Nephron progenitor cell (in vitro differentiated cells): Measurements from ENCODE around the gene ALPG.
"Not testable (repeated sequence)": the region's sequence is repeated elsewhere in the genome, so short reads cannot be mapped to it uniquely, and the experiment has no call there.

Experiments
- DNase-seq: peaks from one replicate; pipeline ENCODE4 v3.0.0; 2021
- H3K27ac Mint-ChIP-seq: 2 replicates; pipeline ENCODE4 v1.8.0; 2021; ENCODE audit warnings: mild to moderate bottlenecking, moderate library complexity, mixed read lengths
- H3K27me3 Mint-ChIP-seq: 2 replicates; pipeline ENCODE4 v1.8.0; 2021; ENCODE audit warnings: mild to moderate bottlenecking, low read depth, mixed read lengths; ENCODE audit not compliant: poor library complexity
- H3K36me3 Mint-ChIP-seq: 2 replicates; pipeline ENCODE4 v1.8.0; 2021; ENCODE audit warnings: low read depth, mixed read lengths
- H3K4me1 Mint-ChIP-seq: 2 replicates; pipeline ENCODE4 v1.8.0; 2021; ENCODE audit warnings: mixed read lengths
- H3K4me3 Mint-ChIP-seq: 2 replicates; pipeline ENCODE4 v1.8.0; 2021; ENCODE audit warnings: mild to moderate bottlenecking, moderate library complexity, mixed read lengths
- H3K9me3 Mint-ChIP-seq: 2 replicates; pipeline ENCODE4 v1.8.0; 2021; ENCODE audit warnings: mild to moderate bottlenecking, moderate library complexity, mixed read lengths
- CTCF ChIP-seq: fragments of 200-600 bp; sonication (generic); IDR thresholded peaks from 2 replicates; pipeline ENCODE4 v1.5.0; 2021; ENCODE audit warnings: antibody characterized with exemption

The ALPG gene

GRCh38 chr2:232398293-232399034 is 8.2 kb upstream of the ALPG start:
- Mint-ChIP-seq H3K36me3 (no peaks in the 10 kb centered on the region), H3K4me1 (peaks cover 9% of the 10 kb centered on the region), H3K4me3 (no peak overlapping the region), H3K9me3 (no peaks in the 10 kb centered on the region), H3K27me3 (peaks cover 49% of the 10 kb centered on the region), H3K27ac (no peak overlapping the region)
- DNase-seq = no peak
- no peak for TF ChIP-seq CTCF

- Mint-ChIP-seq H3K27ac (no peak overlapping the region), H3K4me3 (no peak overlapping the region), H3K27me3 (peaks cover 51% of the 10 kb centered on the region), H3K36me3 (no peaks in the 10 kb centered on the region), H3K9me3 (no peaks in the 10 kb centered on the region), H3K4me1 (peaks cover 11% of the 10 kb centered on the region)
- TF ChIP-seq CTCF = no peak
- DNase-seq = no peak
Measured at GRCh38 chr2:232400256-232401015, 6.2 kb upstream of the ALPG start.

GRCh38 chr2:232402518-232402917 is 4.1 kb upstream of the ALPG start:
- peaks cover 44% of the 10 kb centered on the region for H3K27me3 Mint-ChIP-seq
- H3K9me3 Mint-ChIP-seq = no peaks in the 10 kb centered on the region
- H3K4me3 Mint-ChIP-seq = no peak overlapping the region
- DNase-seq = no peak
- peaks cover 5% of the 10 kb centered on the region for H3K4me1 Mint-ChIP-seq
- H3K36me3 Mint-ChIP-seq = no peaks in the 10 kb centered on the region
- TF ChIP-seq CTCF = no peak
- H3K27ac Mint-ChIP-seq = no peak overlapping the region

- TF ChIP-seq CTCF = no peak
- Mint-ChIP-seq H3K36me3 (no peaks in the 10 kb centered on the region), H3K9me3 (no peaks in the 10 kb centered on the region), H3K27me3 (peaks cover 31% of the 10 kb centered on the region), H3K4me3 (no peak overlapping the region), H3K4me1 (peaks cover 5% of the 10 kb centered on the region), H3K27ac (no peak overlapping the region)
- no peak for DNase-seq
Measured at GRCh38 chr2:232405943-232406510, 617 bp upstream of the ALPG start.

- DNase-seq, H3K36me3 Mint-ChIP-seq, H3K4me3 Mint-ChIP-seq, H3K4me1 Mint-ChIP-seq, H3K9me3 Mint-ChIP-seq, H3K27ac Mint-ChIP-seq: not testable (repeated sequence)
- H3K27me3 Mint-ChIP-seq = peaks cover 42% of the 10 kb centered on the region
Measured at GRCh38 chr2:232407428-232408150, 945 bp downstream of the ALPG start.

GRCh38 chr2:232408269-232408668 is 1.6 kb downstream of the ALPG start:
- not testable (repeated sequence) for DNase-seq, H3K4me1 Mint-ChIP-seq

GRCh38 chr2:232409617-232410016 is 3.0 kb downstream of the ALPG start:
- H3K36me3 Mint-ChIP-seq, H3K4me1 Mint-ChIP-seq, H3K9me3 Mint-ChIP-seq, H3K4me3 Mint-ChIP-seq, DNase-seq, H3K27ac Mint-ChIP-seq: not testable (repeated sequence)
- H3K27me3 Mint-ChIP-seq = peaks cover 52% of the 10 kb centered on the region

More at GRCh38 chr2:232408269-232408668, 1.6 kb downstream of the ALPG start:
- not testable (repeated sequence) for H3K9me3 Mint-ChIP-seq, H3K4me3 Mint-ChIP-seq, H3K27ac Mint-ChIP-seq, H3K36me3 Mint-ChIP-seq
- H3K27me3 Mint-ChIP-seq = peaks cover 44% of the 10 kb centered on the region
